ENCODE results near the gene MORN4. TPM values are rescaled to one million over a fixed set of nuclear protein-coding genes. Genes with fewer than 3 reads are reported as not detected.
A peak's percentile ranks its signal among the peaks of the same experiment; 100 is the strongest.
"Not testable (repeated sequence)": the region's sequence is repeated elsewhere in the genome, so short reads cannot be mapped to it uniquely, and the experiment has no call there.

MORN4 gene
- total RNA-seq, 1 donor = 5.6 TPM

GRCh38 chr10:97650726-97651125, 17.4 kb upstream of the MORN4 start:
- no peak for DNase-seq (ENCODE audit: low read depth)
- TF ChIP-seq CTCF (IDR thresholded peaks at IDR 0.05; ENCODE audit: insufficient read depth, low read depth, low read length) = no peak
- H3K4me3 ChIP-seq (ENCODE audit: low read depth, low read length) = no peak overlapping the region

- not testable (repeated sequence) for H3K4me3 ChIP-seq (ENCODE audit: low read depth, low read length); DNase-seq (ENCODE audit: low read depth)
Measured at GRCh38 chr10:97649405-97649750, 16.1 kb upstream of the MORN4 start.

- DNase-seq (ENCODE audit: low read depth) = peak; percentile 90
- H3K4me3 ChIP-seq (ENCODE audit: low read depth, low read length) = no peak overlapping the region
- no peak for TF ChIP-seq CTCF (IDR thresholded peaks at IDR 0.05; ENCODE audit: insufficient read depth, low read depth, low read length)
Measured at GRCh38 chr10:97648562-97649404, 15.5 kb upstream of the MORN4 start.

GRCh38 chr10:97647556-97647955, 14.3 kb upstream of the MORN4 start:
- no peak for TF ChIP-seq CTCF (IDR thresholded peaks at IDR 0.05; ENCODE audit: insufficient read depth, low read depth, low read length)
- no peak overlapping the region for H3K4me3 ChIP-seq (ENCODE audit: low read depth, low read length)
- DNase-seq (ENCODE audit: low read depth) = peak; percentile 58

GRCh38 chr10:97644936-97645335, 11.6 kb upstream of the MORN4 start:
- no peak overlapping the region for H3K4me3 ChIP-seq (ENCODE audit: low read depth, low read length)
- TF ChIP-seq CTCF (IDR thresholded peaks at IDR 0.05; ENCODE audit: insufficient read depth, low read depth, low read length) = no peak
- DNase-seq (ENCODE audit: low read depth) = no peak

- no peak overlapping the region for H3K4me3 ChIP-seq (ENCODE audit: low read depth, low read length)
- no peak for TF ChIP-seq CTCF (IDR thresholded peaks at IDR 0.05; ENCODE audit: insufficient read depth, low read depth, low read length)
- DNase-seq (ENCODE audit: low read depth) = no peak
Measured at GRCh38 chr10:97643441-97643985, 10.2 kb upstream of the MORN4 start.

- not testable (repeated sequence) for DNase-seq (ENCODE audit: low read depth)
Measured at GRCh38 chr10:97642471-97643159, 9.3 kb upstream of the MORN4 start.

More at GRCh38 chr10:97642471-97643159, 9.3 kb upstream of the MORN4 start:
- not testable (repeated sequence) for H3K4me3 ChIP-seq (ENCODE audit: low read depth, low read length)
